BJ (cell line): ENCODE measurements around the gene AFG3L2. TPM values are rescaled to one million over a fixed set of nuclear protein-coding genes. Genes with fewer than 3 reads are reported as not detected.

Experiments
- CTCF ChIA-PET: fragments of 350-600 bp; formaldehyde crosslinking; extraction: SDS; loops from one replicate; lab custom pipeline; 2021; ENCODE audit warnings: antibody characterized with exemption, inconsistent platforms; lab: Yijun Ruan, JAX
- POLR2A ChIA-PET: fragments of 300-600 bp; sonication (Branson Sonifier 250); formaldehyde crosslinking; extraction: SDS; loops from one replicate; lab custom pipeline; 2021; ENCODE audit warnings: antibody characterized with exemption; lab: Charles Lee
- DNase-seq: peaks from one replicate; pipeline ENCODE4 v3.0.0-alpha.2; 2011; ENCODE audit warnings: low read depth
- H3K27me3 ChIP-seq: 2 replicates; pipeline ENCODE4 v1.6.0; 2011; ENCODE audit warnings: low read length; ENCODE audit not compliant: control insufficient read depth, insufficient read depth
- H3K36me3 ChIP-seq: 2 replicates; pipeline ENCODE4 v1.5.1; 2011; ENCODE audit warnings: low read length; ENCODE audit not compliant: control insufficient read depth, insufficient read depth
- H3K4me3 ChIP-seq: 2 replicates; pipeline ENCODE4 v1.5.1; 2011; ENCODE audit warnings: low read depth, mild to moderate bottlenecking, control low read depth, low read length
- polyA plus RNA-seq: library from polyadenylated mRNA; depleted of rRNA; stranded (reverse); fragments of >200 nt; gene quantifications from 2 replicates; pipeline ENCODE4 v1.2.3, GENCODE V29; 2011
- TF ChIP-seq, protein P1 (sequence below): IDR thresholded peaks from 2 replicates; pipeline ENCODE4 v1.5.1; 2011; ENCODE audit warnings: low read depth, mild to moderate bottlenecking, control low read depth, inconsistent platforms, low read length, moderate library complexity; ENCODE audit not compliant: insufficient read depth

Gene AFG3L2
- polyA plus RNA-seq, 1 experiment, result 25.5 TPM

DNA sequence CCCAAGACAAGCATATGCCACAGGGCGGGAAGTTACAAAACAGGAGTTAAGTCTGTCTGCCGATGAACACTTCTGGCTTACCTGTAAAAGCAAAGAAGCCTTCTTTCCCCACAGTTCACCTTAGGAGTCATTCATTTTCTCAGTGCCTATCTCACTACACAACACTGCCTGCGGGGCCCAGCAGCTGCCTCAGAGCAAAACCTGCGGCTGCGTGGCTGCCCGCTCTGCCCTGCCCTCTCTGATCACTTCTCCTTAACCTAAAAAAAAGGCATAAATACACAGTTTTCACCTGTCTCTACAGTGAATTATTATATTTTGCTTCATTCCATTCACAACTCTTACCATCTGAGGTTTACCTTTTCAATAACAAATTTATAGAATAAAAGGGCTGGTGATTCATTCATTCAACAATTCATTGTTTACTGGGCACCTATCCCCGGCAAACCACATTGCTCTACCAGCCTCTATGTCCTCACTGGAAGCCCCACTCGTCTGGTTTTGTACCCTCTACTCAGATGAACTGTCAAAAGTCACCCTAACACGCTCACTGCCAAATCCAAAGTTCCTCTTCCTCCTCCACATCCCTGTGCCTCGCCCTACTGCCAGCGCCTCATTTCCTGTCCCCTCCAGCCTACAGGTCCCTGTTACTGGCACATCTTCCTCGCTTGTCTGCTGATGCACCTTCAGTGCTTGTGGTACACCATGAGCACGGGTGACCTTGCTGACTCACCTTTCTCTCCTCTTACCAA, 31.4 kb downstream of the AFG3L2 start:
- TF ChIP-seq, protein P1, sequence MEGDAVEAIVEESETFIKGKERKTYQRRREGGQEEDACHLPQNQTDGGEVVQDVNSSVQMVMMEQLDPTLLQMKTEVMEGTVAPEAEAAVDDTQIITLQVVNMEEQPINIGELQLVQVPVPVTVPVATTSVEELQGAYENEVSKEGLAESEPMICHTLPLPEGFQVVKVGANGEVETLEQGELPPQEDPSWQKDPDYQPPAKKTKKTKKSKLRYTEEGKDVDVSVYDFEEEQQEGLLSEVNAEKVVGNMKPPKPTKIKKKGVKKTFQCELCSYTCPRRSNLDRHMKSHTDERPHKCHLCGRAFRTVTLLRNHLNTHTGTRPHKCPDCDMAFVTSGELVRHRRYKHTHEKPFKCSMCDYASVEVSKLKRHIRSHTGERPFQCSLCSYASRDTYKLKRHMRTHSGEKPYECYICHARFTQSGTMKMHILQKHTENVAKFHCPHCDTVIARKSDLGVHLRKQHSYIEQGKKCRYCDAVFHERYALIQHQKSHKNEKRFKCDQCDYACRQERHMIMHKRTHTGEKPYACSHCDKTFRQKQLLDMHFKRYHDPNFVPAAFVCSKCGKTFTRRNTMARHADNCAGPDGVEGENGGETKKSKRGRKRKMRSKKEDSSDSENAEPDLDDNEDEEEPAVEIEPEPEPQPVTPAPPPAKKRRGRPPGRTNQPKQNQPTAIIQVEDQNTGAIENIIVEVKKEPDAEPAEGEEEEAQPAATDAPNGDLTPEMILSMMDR, result no peak
- ChIA-PET POLR2A (no interaction called here), CTCF (no interaction called here)
- Histone ChIP-seq H3K4me3 (no peak overlapping the region), H3K36me3 (peaks cover 26% of the 10 kb centered on the region), H3K27me3 (no peaks in the 10 kb centered on the region)
- no peak for DNase-seq

DNA sequence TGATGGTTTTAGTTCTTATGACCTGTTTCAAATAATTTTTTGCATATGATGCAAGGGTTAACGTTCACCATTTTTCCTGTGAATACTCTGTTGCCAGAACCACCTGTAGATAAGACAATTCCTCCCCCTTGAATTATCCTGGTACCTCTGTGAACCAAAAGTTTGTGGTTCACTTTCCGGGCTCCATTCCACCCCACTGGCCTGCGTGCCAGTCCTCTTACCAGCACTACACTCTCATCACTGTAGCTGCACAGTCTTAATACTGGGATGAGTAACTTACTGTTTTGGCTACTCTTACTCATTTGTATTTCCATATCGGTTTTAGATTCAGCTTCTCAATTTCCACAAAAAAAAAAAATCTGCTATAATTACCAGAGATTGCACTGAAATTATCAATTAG, 34.4 kb downstream of the AFG3L2 start:
- peaks cover 19% of the 10 kb centered on the region for H3K36me3 ChIP-seq
- ChIA-PET POLR2A (no interaction called here), CTCF (interaction anchor here (1.0 kb wide), 1 partner anchor 15 kb away, joined by 4 read pairs; no protein-coding TSS in a partner anchor)
- H3K4me3 ChIP-seq, result no peak overlapping the region
- no peak for DNase-seq
- no peaks in the 10 kb centered on the region for H3K27me3 ChIP-seq
- TF ChIP-seq, protein P1, result no peak

DNA sequence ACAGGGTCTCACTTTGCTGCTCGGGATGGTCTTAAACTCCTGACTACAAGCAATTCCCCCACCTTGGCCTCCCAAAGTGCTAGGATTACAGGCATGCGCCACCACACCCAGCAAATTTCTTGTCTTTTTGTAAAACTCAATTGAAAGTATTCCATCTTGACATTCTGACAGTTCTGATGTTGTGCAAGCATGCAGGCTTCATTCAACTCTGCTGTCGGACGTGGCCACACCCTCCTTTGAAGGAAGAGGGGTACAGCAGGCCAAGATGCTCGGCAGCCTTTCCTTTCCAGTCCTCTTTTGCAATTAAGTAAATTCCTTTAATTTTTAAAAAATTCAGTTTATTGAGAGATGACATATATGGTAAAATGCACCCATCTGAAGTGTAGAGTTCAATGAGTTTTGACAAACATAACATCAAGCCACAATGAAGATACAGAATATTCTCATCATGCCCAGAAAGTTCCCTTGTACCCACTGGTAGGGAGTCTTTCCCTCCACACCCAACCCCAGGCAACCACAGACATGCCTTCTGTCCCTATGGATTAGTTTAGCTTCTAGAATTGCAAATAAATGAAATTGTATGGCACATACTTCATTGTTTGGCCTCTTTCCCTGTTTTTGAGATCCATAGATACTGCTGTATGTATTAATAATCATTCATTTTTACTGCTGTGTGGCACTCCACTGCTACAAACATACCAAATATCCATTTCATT, 35.9 kb downstream of the AFG3L2 start:
- CTCF ChIA-PET, result interaction anchor here (0.7 kb wide), 1 partner anchor 69 kb away, joined by 3 read pairs; no protein-coding TSS in a partner anchor
- peaks cover 16% of the 10 kb centered on the region for H3K36me3 ChIP-seq
- DNase-seq, result no peak

DNA sequence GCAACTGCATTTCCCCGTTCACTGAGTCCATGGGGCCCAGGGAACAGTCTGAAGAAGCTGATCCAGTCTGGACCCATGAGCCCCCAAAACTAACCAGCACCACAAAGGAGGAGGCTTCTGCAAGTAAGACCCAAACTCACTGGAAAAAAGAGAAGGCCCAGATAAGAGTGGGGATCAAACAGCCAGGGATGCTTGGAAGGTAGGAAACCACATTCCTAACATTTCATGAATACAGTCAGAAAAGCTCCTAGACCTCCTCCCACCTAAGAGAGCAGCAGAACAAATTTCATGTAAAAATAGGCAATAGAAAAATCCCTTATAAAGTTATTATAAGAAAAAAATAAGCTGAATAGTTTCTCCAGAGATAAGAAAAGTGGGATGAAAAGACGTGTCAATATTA, 38.6 kb downstream of the AFG3L2 start:
- Histone ChIP-seq H3K36me3 (peaks cover 15% of the 10 kb centered on the region), H3K4me3 (no peak overlapping the region), H3K27me3 (no peaks in the 10 kb centered on the region)
- CTCF ChIA-PET, result interaction anchor here (0.5 to 1.1 kb wide), 2 partner anchors 10 to 633 kb away, joined by 3 to 7 read pairs; no protein-coding TSS in a partner anchor
- POLR2A ChIA-PET, result no interaction called here
- no peak for DNase-seq
- TF ChIP-seq, protein P1, result no peak

More for the DNA sequence above, 35.9 kb downstream of the AFG3L2 start:
- Histone ChIP-seq H3K27me3 (no peaks in the 10 kb centered on the region), H3K4me3 (no peak overlapping the region)
- POLR2A ChIA-PET, result no interaction called here
- TF ChIP-seq, protein P1, result no peak

DNA sequence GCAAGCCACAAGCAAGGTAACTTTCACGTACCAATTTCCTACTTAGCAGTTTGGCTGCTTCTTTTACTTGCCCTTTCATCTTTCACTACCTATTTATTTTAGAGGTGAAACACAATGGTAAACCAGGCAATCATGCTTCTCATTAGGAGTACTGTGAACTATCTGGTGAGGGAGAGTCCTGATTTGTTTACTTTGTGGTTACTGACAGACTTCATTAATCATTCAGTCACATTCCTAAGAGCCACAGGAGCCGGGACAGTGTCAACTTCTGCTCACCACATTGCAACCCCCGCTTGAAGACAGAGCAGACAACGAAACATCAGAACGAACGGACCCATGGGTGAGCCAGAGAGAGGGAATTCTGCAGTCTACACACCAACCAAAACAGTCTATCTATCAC, 40.1 kb downstream of the AFG3L2 start:
- ChIA-PET POLR2A (no interaction called here), CTCF (interaction anchor here (1.2 kb wide), 1 partner anchor 9 kb away, joined by 4 read pairs; no protein-coding TSS in a partner anchor)
- Histone ChIP-seq H3K4me3 (no peak overlapping the region), H3K36me3 (peaks cover 13% of the 10 kb centered on the region), H3K27me3 (no peaks in the 10 kb centered on the region)
- no peak for DNase-seq
- TF ChIP-seq, protein P1, result no peak
